ENCODE results near the gene DEPDC4. TPM values are rescaled to one million over a fixed set of nuclear protein-coding genes. Genes with fewer than 3 reads are reported as not detected.

DEPDC4 gene
- total and polyA plus RNA-seq, 2 of the 13 experiments (the other 11 are each of a cell fraction or from before 2014, with no cell fraction given): 2.2 to 5.7 TPM

DNA sequence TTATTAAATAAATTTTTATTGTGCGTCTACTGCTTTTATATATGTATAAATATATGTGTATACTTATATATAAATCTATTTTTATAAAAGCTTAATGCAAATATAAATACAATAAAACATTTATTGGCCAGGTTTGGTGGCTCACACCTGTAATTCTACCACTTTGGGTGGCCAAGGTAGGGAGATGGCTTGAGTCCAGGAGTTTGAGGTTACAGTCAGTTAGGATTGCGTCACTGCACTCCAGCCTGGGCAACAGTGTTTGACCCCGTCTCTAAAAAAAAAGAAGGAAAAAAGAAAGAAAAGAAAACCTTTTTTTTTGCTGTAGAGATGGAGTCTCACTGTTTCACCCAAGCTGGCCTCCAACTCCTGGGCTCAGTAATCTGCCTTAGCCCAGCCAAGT lies 45.4 kb downstream of the DEPDC4 start:
- H3K79me2 ChIP-seq (ENCODE audit: insufficient read depth, low read length): no peaks in the 10 kb centered on the region
- ATAC-seq: no peak
- peaks cover 0 to 32% of the 10 kb centered on the region in 2 experiments; a peak in 3 of 5 replicates for H3K36me3 ChIP-seq (replicated peaks in 1 of 2; ENCODE audit: control insufficient read depth in 1 of 2, insufficient read depth in 2 of 2, low read length in 2 of 2)
- in situ Hi-C loops (cut with HindIII; ENCODE audit: extremely low pct_ligation_motif_present, low pct_unique_long_range_greater_than_20kb): no loop called here
- H4K20me1 ChIP-seq (ENCODE audit: insufficient read depth, low read length): no peaks in the 10 kb centered on the region
- H3K4me2 ChIP-seq (ENCODE audit: low read depth, low read length): no peak overlapping the region
- POLR2A ChIA-PET: no interaction called here
- H3K9me3 ChIP-seq (ENCODE audit: low read length): no peaks in the 10 kb centered on the region
- FAIRE-seq: no peak
- no peak overlapping the region for H2AFZ ChIP-seq (ENCODE audit: low read length)
- H3K27me3 ChIP-seq (ENCODE audit: control insufficient read depth in 1 of 2, insufficient read depth in 2 of 2, low read length in 2 of 2): no peaks in the 10 kb centered on the region
- no peak for DNase-seq (ENCODE audit: low spot score)
- TF ChIP-seq ZNF121 (CRISPR knock-in tag; IDR thresholded peaks at IDR 0.05) (peak; percentile 96), CEBPG (CRISPR knock-in tag; IDR thresholded peaks at IDR 0.05) (peak; percentile 80), ZNF674 (CRISPR knock-in tag; IDR thresholded peaks at IDR 0.05; ENCODE audit: low read depth) (no peak), ZMYM2 (CRISPR knock-in tag; IDR thresholded peaks at IDR 0.05) (0 out of 2 replicates have a peak, but pooled peaks have one; percentile 12), RBAK (CRISPR knock-in tag; IDR thresholded peaks at IDR 0.05) (no peak), MAFF (IDR thresholded peaks at IDR 0.05; ENCODE audit: low read depth, low read length) (no peak), CEBPB (IDR thresholded peaks at IDR 0.05; ENCODE audit: borderline replicate concordance, low read depth, low read length) (peak; percentile 70; the same call in 1 of the 2 replicates), NFYC (CRISPR knock-in tag; IDR thresholded peaks at IDR 0.05) (no peak), ZNF550 (CRISPR knock-in tag; IDR thresholded peaks at IDR 0.05; ENCODE audit: borderline replicate concordance) (no peak), PAX8 (CRISPR knock-in tag; IDR thresholded peaks at IDR 0.05; ENCODE audit: borderline replicate concordance) (no peak)
- peaks cover 26% of the 10 kb centered on the region for H3K4me1 ChIP-seq (ENCODE audit: insufficient read depth, low read length)
- WGBS (ENCODE audit: low lambda C conversion rate): 93% methylated on average over 3 of the region's 3 CpGs
- H3K4me3 ChIP-seq (replicated peaks in 1 of 3; ENCODE audit: insufficient read depth in 1 of 3, low read depth in 2 of 3, low read length in 3 of 3): no peak overlapping the region
- H3K9ac ChIP-seq (ENCODE audit: insufficient read depth, low read depth, low read length): no peak overlapping the region
- CTCF ChIA-PET (ENCODE audit: low intra/inter-chr PET ratio, low total read pairs): no interaction called here
- intact Hi-C loops (cut with micrococcal nuclease; ENCODE audit: unreplicated experiment): no loop called here
- no peak overlapping the region for H3K27ac ChIP-seq (ENCODE audit: extremely low read length, insufficient read depth, low read length)
- BruUV-seq (replicated peaks): no TSS peak
